ENCODE measurements around the gene PHKG2.
A peak's percentile ranks its signal among the peaks of the same experiment; 100 is the strongest.

PHKG2 gene

DNA sequence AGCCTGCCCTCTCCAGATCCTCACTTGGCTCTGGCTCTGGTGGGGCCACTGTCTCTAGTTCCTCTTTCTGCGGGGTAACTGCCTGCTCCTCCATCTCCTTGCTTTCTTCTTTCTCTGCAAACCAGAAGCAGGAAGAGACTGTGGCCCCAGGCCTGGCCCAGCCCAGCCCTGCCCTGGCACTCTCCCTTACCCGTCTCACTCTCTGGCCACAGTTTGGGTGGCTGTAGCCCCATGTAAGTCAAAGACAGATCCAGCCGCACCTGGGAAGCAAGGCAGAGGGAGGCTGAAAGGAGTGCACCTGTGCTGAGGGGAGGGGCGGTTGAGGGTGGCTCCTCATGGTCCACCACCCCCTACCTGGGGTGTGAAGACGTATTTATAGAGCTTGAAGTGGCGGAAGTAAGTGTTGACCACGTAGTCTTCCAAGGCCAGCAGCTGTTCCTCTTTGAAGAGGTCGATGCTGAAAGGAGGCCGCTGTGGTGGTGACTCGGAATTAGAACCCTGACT, 10.8 kb downstream of the PHKG2 start:
- no peak for DNase-seq

DNA sequence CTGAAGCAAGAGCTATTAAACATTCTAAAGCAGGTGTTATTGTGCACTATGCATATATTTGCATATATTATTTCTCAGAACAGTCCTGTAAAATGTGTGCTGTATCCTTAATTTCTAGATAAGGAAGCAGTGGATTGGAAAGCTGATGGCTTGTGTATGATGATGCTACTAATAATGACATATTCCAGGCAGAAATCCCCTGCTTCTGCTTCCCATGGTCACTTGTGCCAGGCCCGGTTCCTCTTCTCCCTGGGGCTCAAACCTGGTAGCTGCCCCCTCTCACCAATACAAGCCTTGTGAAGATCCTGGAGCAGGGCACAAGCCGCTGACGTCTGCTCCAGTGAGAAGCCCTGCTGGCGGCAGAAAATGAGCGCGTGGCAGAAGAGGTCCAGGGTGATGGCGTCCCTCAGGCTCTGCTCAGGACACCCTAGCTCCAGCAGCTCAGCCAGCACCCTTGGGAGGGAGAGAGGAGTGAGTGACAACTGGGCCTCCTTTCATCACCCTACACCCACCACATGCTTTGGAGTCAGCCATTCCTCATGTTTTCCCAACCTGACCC, 11.9 kb downstream of the PHKG2 start:
- no peak for DNase-seq

DNA sequence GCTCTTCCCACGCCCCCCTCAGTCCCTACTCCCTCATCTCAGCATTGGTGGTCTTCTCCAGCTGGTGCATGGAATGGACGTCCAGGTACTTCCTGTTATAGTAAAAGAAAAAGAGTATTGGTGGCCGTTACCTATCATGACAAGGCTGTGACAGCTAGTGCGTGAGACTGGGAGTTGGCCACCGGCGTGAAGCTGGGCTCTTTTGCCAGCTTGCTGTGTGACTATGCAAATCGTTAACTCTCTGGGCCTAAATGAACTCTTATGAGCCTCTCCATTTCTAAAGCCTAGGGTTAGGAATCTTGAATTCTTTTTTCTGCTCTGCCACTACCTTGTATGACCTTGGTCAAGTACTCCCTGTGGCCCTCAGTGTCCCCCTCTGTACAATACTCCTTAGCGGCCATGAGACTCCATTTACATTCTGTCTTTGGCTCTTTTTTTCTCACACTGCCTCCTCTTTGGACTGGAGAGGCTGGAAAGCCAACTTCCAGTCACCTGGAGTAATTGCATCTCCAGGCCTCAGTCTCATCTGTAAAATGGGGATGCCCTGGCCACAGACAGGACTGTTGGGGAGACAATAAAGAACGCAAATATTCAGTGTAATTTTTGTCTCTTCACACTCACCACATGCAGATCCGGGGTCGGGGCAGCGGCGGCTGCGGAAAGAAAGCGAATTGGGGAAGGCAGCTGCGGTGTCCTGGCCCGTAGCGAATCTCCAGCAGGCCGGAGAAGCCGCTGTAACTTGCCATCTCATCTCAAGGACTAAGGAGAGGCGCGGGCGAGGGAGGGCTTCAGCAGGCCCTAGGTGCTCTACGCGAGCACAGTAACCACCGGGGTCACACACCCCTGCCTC, 12.6 kb downstream of the PHKG2 start:
- DNase-seq = no peak

DNA sequence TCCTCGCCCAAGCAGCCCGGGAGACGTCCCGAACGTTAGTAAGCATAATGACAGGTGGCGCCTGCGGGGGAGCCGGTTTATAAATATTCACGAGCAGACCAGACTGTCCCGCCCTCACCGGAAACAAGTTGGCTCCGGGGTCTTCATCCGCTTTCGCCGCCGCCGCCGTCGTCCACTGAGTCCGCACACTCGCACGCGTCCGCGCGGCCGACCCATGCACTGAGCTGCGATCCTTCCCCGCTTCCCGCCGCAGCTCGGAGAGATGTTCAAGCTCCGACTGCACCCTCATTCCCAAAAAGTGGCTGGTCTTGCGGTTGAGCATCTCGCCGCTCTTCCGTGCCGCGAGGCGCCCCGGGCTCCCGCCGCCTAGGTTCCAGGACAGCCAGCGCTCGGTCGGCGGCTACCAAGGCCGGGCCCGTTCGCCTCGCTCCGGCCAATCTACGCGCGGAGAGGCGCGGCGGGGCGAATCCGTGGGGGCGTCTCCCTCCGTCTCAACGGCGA, 13.3 kb downstream of the PHKG2 start:
- DNase-seq = no peak

DNA sequence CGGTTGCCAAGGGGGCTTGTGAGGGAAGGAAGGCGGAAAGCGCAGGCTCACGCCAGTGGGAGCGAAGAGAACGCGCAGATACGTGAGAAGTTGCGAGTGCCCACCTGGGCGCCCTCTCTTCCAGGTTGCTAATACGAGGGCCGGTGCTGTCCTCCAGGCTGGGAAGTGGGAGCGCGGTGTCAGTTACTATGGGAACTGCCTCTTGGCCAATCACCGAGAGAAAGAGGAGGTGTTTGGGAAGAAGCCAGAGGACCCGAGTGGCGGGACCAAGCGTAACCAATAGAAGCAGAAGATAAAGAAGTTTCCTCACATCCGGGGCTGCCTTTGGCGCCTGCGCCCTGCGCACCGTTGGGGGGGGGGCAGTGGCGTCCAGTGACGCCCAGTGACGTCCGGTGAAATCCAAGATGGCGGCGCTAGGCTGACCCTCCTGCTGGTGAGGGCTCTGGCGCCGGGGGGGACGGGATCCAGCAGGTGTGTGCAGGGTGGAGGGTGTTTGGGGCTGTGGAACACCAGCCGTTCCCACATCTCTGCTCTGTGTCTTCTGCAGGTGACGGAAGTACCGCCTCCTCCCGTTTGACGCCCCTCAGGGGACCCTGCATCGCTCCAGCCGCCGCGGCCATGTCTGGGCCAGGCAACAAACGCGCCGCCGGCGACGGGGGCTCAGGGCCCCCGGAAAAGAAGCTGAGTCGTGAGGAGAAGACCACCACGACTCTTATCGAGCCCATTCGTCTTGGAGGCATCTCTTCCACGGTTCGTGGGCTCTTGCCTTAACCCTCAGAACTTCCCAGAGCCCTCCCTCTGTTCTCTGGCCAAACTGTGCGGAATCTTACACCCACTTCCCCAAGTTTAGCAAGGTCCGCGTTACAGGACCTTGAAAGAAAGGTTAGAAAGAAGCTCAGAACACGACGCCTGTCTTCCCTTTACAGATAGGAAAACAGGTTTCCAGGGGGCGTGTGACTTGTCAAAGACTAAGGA, 14.0 kb downstream of the PHKG2 start, which contains the start of the genes CFAP119 and RNF40:
TSS of gene CFAP119 (minus strand) at position 135 of the 975 bp plus-strand sequence. CDS start 314 bp downstream, outside the sequence.
TSS of gene RNF40 (plus strand) at position 395 of the 975 bp plus-strand sequence. CDS start at position 619, 224 bp downstream.
- peak; percentile 82 for DNase-seq

DNA sequence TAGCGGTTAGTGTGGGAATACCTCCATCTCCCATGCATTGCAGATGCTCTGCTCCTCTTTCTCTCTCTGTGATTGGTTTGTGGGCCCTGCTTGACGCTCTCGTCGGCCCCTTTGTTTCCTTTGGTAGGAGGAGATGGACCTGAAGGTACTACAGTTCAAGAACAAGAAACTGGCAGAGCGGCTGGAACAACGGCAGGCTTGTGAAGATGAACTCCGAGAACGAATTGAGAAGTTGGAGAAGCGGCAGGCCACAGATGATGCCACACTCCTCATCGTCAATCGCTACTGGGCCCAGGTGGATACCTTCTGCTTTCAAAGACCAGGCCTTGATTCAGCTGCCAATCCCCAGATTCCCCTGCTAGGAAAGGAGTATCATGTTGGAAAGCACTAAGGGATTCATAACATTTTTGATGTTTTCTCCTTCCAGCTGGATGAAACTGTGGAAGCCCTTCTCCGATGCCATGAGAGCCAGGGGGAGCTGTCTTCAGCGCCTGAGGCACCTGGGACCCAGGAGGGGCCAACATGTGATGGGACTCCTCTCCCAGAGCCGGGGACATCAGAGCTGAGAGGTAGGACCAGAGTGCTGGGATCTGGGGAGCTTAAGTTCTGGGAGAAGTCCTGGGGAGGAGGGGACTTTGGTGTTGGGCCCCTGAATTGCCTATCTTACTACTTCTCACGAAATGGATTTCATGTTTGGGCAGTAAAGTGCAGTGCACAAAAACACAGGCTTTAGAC, 14.9 kb downstream of the PHKG2 start:
- DNase-seq = no peak

DNA sequence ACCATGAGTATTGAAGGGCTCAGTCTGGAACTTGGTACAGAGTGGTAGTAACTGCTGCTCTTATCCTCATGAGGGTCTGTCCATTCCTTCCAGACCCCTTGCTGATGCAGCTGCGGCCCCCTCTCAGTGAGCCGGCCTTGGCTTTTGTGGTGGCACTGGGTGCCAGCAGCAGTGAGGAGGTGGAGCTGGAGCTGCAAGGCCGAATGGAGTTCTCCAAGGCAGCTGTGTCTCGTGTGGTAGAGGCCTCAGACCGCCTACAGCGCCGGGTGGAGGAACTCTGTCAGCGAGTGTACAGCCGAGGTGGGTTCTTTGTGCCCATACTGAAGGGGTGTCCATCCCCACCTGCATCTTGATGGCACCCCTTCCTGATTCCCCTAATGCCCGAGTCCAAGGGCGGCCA, 15.9 kb downstream of the PHKG2 start:
- no peak for DNase-seq

DNA sequence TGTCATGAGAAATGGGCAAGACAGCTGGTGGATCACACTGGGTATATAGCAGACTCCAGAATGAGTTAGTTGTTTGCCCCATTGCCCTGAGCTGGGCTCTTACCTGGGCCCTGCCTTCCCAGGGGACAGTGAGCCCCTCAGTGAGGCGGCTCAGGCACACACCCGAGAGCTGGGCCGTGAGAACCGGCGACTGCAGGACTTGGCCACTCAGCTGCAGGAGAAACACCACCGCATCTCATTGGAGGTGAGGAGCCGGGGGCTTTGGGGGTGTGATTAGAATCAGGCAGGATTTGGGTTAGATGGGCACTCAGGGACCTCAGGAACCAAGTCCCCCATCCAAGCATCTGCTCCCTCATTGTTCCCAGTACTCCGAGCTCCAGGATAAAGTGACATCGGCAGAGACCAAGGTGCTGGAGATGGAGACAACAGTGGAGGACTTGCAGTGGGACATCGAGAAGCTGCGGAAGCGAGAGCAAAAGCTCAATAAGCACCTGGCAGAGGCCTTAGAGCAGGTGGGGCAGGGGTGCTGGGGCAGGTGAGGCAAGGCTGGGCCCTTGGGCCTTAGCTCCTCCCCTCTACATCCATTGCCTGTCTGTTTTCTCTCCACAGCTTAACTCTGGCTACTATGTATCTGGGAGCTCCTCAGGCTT, 16.7 kb downstream of the PHKG2 start:
- no peak for DNase-seq

DNA sequence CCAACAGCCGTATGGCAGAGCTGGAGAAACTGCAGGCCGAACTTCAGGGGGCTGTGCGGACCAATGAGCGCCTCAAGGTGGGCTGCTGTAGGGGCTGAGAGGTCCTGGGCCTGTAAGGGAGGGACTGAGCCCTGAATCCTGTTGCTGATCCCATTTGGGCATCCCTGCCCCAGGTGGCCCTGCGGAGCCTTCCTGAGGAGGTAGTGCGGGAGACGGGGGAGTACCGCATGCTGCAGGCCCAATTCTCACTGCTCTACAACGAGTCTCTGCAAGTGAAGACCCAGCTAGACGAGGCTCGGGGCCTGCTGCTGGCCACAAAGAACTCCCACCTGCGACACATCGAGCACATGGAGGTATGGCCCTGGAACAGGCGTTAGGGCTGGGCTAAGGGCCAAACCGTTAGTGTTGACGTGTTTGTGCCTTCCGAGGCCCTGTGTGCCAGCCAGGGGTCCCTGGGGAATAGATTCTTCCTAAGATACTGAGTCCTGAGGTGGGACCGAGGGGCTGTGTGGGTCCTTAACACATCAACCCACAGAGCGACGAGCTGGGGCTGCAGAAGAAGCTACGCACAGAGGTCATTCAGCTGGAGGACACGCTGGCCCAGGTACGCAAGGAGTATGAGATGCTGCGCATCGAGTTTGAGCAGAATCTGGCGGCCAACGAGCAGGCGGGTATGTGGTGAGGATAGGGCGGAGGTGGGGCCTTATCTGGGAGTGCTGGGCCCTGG, 18.1 kb downstream of the PHKG2 start:
- DNase-seq = no peak

DNA sequence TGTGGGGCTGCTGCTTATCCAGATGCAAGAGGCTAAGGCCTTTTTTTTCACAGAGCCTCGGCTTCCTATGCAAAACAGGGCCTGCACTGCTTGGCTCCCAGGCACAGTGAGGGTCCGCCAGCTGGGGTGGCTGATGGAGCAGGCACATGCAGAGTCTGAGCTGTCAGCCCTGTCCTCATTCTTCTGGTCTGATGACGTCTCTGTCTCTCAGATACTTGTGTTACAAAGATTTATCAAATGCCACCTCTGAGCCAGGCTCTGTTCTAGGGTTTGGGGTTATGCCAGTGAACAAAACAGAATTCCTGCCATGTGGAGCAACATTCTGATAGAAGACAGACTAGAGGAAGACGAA, 18.7 kb downstream of the PHKG2 start:
- no peak for DNase-seq

DNA sequence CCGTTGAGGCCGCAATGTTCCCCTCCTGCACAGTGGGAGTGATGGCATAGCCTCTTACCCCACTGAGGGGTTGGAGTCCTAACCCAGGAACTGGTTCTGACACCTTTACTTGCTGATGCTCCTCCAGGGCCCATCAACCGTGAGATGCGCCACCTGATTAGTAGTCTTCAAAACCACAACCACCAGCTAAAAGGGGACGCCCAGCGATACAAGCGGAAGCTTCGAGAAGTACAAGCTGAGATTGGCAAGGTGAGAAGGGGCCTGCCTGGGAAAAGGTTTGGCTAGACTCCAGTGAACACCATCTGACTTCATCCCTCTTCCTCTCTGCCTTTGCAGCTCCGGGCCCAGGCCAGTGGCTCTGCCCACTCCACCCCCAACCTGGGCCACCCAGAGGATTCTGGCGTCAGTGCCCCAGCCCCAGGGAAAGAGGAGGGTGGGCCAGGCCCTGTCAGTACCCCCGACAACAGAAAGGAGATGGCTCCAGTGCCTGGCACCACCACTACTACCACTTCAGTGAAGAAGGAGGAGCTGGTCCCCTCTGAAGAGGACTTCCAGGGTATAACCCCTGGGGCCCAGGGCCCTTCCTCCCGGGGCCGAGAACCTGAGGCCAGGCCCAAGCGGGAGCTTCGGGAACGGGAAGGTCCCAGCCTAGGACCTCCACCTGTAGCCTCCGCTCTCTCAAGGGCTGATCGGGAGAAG, 19.7 kb downstream of the PHKG2 start:
- DNase-seq = no peak

DNA sequence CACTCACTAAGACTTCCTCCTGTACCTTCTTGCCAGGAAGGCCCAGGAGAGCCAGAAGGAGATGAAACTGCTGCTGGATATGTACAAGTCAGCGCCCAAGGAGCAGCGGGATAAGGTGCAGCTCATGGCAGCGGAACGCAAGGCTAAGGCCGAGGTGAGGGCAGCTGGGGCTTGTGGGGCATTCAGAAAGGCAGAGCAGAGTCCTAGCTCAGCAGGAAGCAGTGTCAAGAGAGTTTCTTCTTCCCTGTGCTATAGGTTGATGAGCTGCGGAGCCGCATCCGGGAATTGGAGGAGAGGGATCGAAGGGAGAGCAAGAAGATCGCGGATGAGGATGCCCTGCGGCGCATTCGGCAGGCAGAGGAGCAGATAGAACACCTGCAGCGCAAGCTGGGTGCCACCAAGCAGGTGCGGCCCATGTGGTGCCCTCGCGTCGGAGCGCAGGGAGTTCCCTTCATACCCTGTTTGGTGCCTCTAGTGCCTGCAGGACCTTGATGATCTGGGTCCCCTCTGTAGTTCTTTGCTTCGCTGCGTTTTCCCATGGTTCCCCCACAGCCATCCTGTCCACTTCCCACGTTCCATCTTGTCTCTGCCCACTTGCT, 20.5 kb downstream of the PHKG2 start:
- no peak for DNase-seq

DNA sequence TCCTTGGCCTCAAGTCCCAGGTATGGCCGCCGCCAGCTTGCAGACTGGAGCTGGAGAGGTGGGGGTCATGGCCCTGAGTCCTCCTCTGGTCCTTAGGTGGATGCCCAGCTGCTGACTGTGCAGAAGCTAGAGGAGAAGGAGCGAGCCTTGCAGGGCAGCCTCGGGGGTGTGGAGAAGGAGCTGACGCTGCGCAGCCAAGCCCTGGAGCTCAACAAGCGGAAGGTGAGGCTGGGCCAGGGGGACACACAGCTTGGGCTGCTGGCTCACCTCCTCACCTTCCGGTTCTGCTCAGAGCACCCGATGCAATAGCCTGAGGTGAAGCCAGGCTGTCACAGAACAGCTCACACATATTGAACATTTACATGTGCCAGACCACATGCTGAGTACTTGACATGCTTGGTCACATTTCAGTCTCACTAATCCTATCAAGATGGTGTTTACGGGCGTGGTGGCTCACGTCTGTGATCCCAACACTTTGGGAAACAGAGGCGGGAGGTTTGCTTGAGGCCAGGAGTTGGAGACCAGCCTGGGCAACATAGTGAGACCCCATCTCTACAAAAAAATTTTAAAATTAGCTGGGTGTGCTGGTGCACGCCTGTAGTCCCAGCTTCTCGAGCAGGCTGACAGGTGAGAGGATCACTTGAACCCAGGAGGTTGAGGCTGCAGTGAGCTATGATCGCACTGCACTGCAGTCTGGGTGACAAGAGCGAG, 21.3 kb downstream of the PHKG2 start:
- DNase-seq = no peak

DNA sequence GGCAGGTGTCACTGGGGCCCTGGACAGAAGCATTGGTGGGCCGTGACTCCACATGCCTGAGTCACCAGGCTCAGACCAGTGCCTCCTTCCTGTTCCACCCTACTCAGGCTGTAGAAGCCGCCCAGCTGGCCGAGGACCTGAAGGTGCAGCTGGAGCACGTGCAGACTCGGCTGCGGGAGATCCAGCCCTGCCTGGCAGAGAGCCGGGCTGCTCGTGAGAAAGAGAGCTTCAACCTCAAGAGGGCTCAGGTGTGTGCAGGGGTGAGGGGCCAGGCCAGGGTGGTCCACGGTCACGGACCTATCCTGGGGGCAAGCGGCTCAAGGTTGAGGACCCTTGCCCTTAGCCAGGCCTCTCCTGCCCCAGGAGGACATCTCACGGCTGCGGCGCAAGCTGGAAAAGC, 23.5 kb downstream of the PHKG2 start:
- DNase-seq = no peak

DNA sequence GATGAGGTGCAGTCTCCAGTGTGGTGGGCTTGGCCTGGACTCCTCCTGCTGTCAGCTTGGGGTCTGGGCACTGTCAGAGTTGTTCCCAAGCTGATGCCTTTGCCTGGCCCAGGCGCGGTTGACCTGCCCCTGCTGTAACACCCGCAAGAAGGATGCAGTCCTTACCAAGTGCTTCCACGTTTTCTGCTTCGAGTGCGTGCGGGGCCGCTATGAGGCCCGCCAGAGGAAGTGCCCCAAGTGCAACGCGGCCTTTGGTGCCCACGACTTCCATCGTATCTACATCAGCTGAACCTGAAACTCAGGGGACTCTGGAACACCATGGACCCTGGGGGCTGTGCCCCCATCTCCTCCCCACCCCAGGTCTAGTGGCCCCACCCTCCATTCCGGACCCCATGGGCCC, 25.6 kb downstream of the PHKG2 start:
- no peak for DNase-seq

DNA sequence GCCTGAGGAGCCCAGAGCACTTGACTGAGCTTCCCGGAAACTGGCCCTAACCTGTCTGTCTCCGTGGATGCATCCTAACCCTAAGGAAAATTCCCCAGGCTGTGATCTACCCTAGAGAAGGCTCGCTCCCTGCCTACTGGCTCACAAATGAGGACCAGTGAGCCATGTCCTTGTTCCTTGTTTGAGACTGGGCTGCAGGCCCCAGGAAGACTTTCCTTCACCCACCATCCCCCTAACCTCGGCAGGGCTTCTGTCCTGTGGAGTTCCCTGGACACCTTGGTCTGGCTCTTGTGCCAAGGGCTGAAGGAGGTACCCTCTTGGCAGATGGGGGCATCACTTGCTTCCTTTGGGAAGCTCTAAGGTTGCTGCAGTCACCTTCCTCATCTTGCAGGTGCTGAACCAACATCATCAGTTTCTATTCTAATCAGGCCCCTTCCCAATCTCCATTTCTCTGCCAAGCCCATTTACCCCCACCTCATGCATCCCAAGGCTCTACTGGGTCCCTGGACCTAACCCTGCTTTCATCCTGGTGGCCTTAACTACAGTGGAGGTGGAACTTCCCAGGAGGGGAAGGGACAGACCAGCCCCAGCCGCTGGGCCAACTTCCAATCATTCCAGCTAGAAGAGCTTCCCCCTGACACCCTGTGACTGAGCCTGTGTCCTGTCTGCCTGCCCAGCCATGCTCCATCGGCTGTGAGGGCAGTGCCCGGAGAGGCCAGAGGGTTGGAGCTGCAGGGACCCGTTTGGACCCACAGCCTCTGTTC, 26.3 kb downstream of the PHKG2 start:
- DNase-seq = no peak

DNA sequence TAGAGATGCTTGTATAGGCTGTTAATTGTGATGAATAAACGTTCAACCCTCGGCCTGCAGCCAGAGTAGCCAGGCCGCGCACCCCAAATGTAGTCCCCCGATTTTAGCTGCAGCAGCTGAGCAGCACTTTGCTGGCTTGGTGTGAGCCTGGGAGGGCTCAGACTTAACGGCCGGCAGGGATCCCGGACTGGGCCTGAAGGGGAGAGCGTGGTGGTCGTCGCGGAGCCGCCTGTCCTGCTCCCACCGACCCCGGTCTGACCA, 26.8 kb downstream of the PHKG2 start:
- no peak for DNase-seq

DNA sequence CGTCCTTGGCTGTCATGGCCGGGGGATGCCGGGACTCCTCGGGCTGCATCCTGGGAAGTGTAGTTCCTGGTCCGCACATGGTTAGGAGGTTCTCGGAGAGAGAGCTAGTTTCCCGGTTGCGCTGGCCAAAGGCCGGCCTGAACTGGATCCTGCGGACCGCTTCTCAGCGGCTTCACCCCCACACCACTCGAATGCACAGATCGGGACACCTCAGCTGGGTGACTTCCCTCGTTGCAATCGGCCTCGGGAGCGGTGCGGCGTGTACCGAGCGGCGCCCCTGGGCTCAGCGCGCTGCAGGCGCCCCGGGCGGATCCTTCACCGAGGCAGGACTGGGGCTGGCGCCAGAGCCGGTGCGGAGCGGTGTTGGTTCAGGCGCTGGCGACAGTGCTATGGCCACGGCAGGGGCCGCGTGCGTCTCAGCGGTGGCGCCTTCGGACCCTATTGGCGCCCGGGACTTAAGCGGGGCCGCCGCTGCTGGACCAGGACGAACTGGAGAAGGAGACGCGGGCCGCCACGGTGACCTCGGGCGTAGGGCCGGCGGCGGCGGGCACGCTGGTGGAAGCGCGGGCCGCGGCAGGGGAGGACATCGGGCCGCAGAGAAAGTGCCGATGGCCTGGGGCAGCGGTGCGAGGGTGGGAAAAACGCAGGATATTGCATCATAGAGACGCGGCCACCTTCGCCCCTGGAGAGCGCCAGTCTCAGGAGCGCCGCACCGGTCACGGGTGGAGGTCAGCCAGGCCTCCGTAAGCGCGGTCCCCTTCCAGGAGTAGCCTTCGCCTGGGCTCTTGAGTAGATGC, 27.4 kb downstream of the PHKG2 start:
- no peak for DNase-seq

Data from NCI-H2081 treated with DMSO at 0.1 percent for 48 hours (cell line).